ENCODE measurements around the gene RPS19BP1. TPM values are rescaled to one million over a fixed set of nuclear protein-coding genes. Genes with fewer than 3 reads are reported as not detected.

Gene RPS19BP1
- total and polyA plus RNA-seq, 2 of the 8 experiments (the other 6 are each of a cell fraction or from before 2014, with no cell fraction given) = 77.9 to 97.9 TPM

DNA sequence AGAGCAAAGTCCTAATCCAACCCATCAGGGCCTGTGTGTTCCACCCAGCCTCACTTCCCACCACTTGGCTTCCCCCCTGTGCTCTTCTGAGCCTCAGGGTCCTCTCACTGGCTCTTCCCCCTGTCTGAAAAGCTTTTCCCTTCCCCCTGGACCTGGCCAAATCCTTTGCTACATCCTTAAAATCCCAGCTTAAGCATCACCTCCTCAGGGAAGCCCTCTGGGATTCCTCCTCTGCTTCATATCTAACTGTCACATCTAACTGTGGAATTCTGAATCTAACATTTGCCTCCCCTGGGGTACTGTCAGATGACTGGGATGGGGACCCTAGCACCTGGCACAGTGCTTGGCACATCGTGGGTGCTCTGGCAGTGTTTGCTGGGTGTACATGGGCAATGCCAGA lies 39.0 kb upstream of the RPS19BP1 start:
- Histone ChIP-seq H2AK5ac (ENCODE audit: low read depth, low read length) (no peak overlapping the region), H2BK15ac (ENCODE audit: low read length) (no peak overlapping the region), H4K8ac (ENCODE audit: extremely low read depth, insufficient read depth, low read length) (no peak overlapping the region; the same call in 1 of the 2 replicates), H4K91ac (replicated peaks; ENCODE audit: insufficient read length, low read length) (no peak overlapping the region), H3K36me3 (ENCODE audit: control insufficient read depth in 2 of 4, insufficient read depth in 4 of 4, low read length in 3 of 4) (no peaks in the 10 kb centered on the region), H2BK20ac (ENCODE audit: low read length) (no peak overlapping the region), H4K5ac (ENCODE audit: insufficient read length, low read depth, low read length) (no peak overlapping the region), H3K4me1 (replicated peaks in 1 of 4; ENCODE audit: control insufficient read depth in 3 of 4, insufficient read depth in 4 of 4, low read length in 3 of 4) (0 out of 7 replicates have a peak, but pooled peaks cover 0 to 4% (median 0%) of the 10 kb centered on the region in 4 experiments), H3K23ac (ENCODE audit: insufficient read length) (no peak overlapping the region), H3K4ac (replicated peaks; ENCODE audit: insufficient read length, low read depth, low read length) (no peak overlapping the region), H4K20me1 (replicated peaks in 1 of 2; ENCODE audit: control insufficient read depth in 1 of 2, insufficient read depth in 2 of 2, low read length in 2 of 2) (no peaks in the 10 kb centered on the region), H2BK5ac (ENCODE audit: low read depth, low read length) (no peak overlapping the region), H3K9ac (replicated peaks in 1 of 4; ENCODE audit: extremely low read depth in 1 of 4, low read depth in 3 of 4, low read length in 3 of 4) (no peak overlapping the region), H3K79me1 (ENCODE audit: low read depth, low read length) (no peaks in the 10 kb centered on the region), H3K23me2 (ENCODE audit: low read depth, low read length) (no peaks in the 10 kb centered on the region), H2AFZ (ENCODE audit: low read length) (no peak overlapping the region), H3K56ac (replicated peaks; ENCODE audit: insufficient read length, low read depth, low read length) (no peak overlapping the region), H3K27me3 (replicated peaks in 1 of 4; ENCODE audit: control insufficient read depth in 3 of 4, extremely low read depth in 1 of 4, insufficient read depth in 3 of 4, low read length in 3 of 4) (no peaks in the 10 kb centered on the region; a peak in 1 of 7 replicates), H3K4me3 (ENCODE audit: extremely low read depth in 1 of 4, insufficient read depth in 2 of 4, low read depth in 3 of 4, low read length in 4 of 4) (no peak overlapping the region), H3K14ac (ENCODE audit: insufficient read length) (no peak overlapping the region), H3K27ac (ENCODE audit: low read depth, low read length) (no peak overlapping the region), H3K9me3 (ENCODE audit: insufficient read depth in 2 of 2, low read depth in 1 of 2, low read length in 1 of 2) (no peaks in the 10 kb centered on the region), H3K18ac (ENCODE audit: extremely low read depth, low read length) (no peak overlapping the region), H2BK12ac (ENCODE audit: low read depth, low read length) (no peak overlapping the region), H2BK120ac (replicated peaks; ENCODE audit: low read depth, low read length) (no peak overlapping the region), H3K79me2 (ENCODE audit: control insufficient read depth in 1 of 2, insufficient read depth in 2 of 2, low read length in 2 of 2) (no peaks in the 10 kb centered on the region), H3K4me2 (ENCODE audit: insufficient read depth in 1 of 2, low read depth in 2 of 2, low read length in 2 of 2) (no peak overlapping the region)
- ChIA-PET POLR2A (ENCODE audit: partially characterized antibody) (no interaction called here), CTCF (ENCODE audit: partially characterized antibody) (interaction anchor here (0.5 to 9.0 kb wide), 4 partner anchors 11 to 463 kb away, joined by 3 to 47 read pairs (median 8); no protein-coding TSS in a partner anchor)
- no peak for DNase-seq (ENCODE audit: low read depth in 1 of 2, low spot score in 2 of 2)
- WGBS, 2 experiments (ENCODE audit: extremely low coverage in 1 of 2, insufficient coverage in 1 of 2, insufficient read length in 1 of 2, insufficient replicate concordance in 2 of 2, low coverage in 1 of 2, low lambda C conversion rate in 2 of 2, missing lambda C conversion rate in 1 of 2) = 90% methylated on average over 1 of the region's 1 CpG; no CpG with 5 or more reads in 1 of the 2 experiments
- FAIRE-seq = no peak
- TF ChIP-seq YY1 (IDR thresholded peaks at IDR 0.05; ENCODE audit: low read depth, low read length) (no peak), JUN (IDR thresholded peaks at IDR 0.05; ENCODE audit: low read depth, low read length) (no peak), SAP30 (IDR thresholded peaks at IDR 0.05; ENCODE audit: insufficient read depth, insufficient replicate concordance, low read length) (no peak), PHF8 (conservative IDR thresholded peaks at IDR 0.05; ENCODE audit: low read depth, low read length) (no peak), RAD21 (IDR thresholded peaks at IDR 0.05 in 1 of 2, conservative IDR thresholded peaks at IDR 0.05 in 1 of 2; ENCODE audit: low read depth in 2 of 2, low read length in 2 of 2) (no peak), CBX5 (IDR thresholded peaks at IDR 0.05; ENCODE audit: low read depth, low read length) (no peak), TBP (IDR thresholded peaks at IDR 0.05; ENCODE audit: low read depth, low read length) (no peak), SP2 (IDR thresholded peaks at IDR 0.05; ENCODE audit: low read length) (no peak), TCF12 (IDR thresholded peaks at IDR 0.05; ENCODE audit: low read depth, low read length) (no peak)
- TF ChIP-seq, protein P1, sequence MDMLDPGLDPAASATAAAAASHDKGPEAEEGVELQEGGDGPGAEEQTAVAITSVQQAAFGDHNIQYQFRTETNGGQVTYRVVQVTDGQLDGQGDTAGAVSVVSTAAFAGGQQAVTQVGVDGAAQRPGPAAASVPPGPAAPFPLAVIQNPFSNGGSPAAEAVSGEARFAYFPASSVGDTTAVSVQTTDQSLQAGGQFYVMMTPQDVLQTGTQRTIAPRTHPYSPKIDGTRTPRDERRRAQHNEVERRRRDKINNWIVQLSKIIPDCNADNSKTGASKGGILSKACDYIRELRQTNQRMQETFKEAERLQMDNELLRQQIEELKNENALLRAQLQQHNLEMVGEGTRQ (IDR thresholded peaks at IDR 0.05; ENCODE audit: low read length) = no peak
- TF ChIP-seq, protein P2, sequence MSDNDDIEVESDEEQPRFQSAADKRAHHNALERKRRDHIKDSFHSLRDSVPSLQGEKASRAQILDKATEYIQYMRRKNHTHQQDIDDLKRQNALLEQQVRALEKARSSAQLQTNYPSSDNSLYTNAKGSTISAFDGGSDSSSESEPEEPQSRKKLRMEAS (IDR thresholded peaks at IDR 0.05) = no peak
- TF ChIP-seq, protein P3, sequence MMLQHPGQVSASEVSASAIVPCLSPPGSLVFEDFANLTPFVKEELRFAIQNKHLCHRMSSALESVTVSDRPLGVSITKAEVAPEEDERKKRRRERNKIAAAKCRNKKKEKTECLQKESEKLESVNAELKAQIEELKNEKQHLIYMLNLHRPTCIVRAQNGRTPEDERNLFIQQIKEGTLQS (IDR thresholded peaks at IDR 0.05; ENCODE audit: insufficient read depth, low read depth, low read length) = no peak
